Keratinocyte (primary cell): ENCODE data around the gene FAN1. TPM values are rescaled to one million over a fixed set of nuclear protein-coding genes. Genes with fewer than 3 reads are reported as not detected.

Experiments
- DNase-seq: peaks from one replicate; pipeline ENCODE4 v3.0.0-alpha.2; 2011; ENCODE audit warnings: low read depth, missing footprints, low spot score
- FAIRE-seq: peaks from 2 replicates; lab custom pipeline; 2011; peaks lifted over from hg19 to GRCh38; lab: Jason Lieb, UNC
- H2AFZ ChIP-seq: 2 replicates; pipeline ENCODE4 v1.6.0; 2012; ENCODE audit warnings: low read length, control low read depth, inconsistent platforms; ENCODE audit not compliant: control insufficient read depth
- H3K27ac ChIP-seq: 2 replicates; pipeline ENCODE4 v1.5.1; 2011; ENCODE audit warnings: low read length; ENCODE audit not compliant: control insufficient read depth, insufficient read depth
- H3K27me3 ChIP-seq: 3 replicates; pipeline ENCODE4 v1.6.0; 2011; ENCODE audit warnings: low read length; ENCODE audit not compliant: control insufficient read depth, insufficient read depth; ENCODE audit errors: extremely low read depth
- H3K36me3 ChIP-seq, 2 experiments: 2 replicates in 1 of 2; 3 replicates in 1 of 2; pipeline ENCODE4 v1.5.1; 2011; ENCODE audit warnings: low read length in 2 of 2, mild to moderate bottlenecking in 1 of 2; ENCODE audit not compliant: control insufficient read depth in 2 of 2, insufficient read depth in 2 of 2; ENCODE audit errors: extremely low read depth in 1 of 2
- H3K4me1 ChIP-seq: 3 replicates; pipeline ENCODE4 v1.5.1; 2011; ENCODE audit warnings: low read length; ENCODE audit not compliant: control insufficient read depth, insufficient read depth; ENCODE audit errors: extremely low read depth
- H3K4me2 ChIP-seq: 3 replicates; pipeline ENCODE4 v1.6.0; 2011; ENCODE audit warnings: low read depth, low read length; ENCODE audit not compliant: control insufficient read depth, insufficient read depth; ENCODE audit errors: extremely low read depth
- H3K4me3 ChIP-seq, 3 experiments: fragments of 200-600 bp in 1 of 3; sonication (generic) in 1 of 3; 2 replicates in 2 of 3; 3 replicates in 1 of 3; pipeline ENCODE4 v1.5.1; 2011 to 2016; ENCODE audit warnings: low read length in 3 of 3, mild to moderate bottlenecking in 3 of 3, control low read depth in 2 of 3, inconsistent platforms in 1 of 3, low read depth in 1 of 3, mixed read lengths in 1 of 3, mixed run types in 1 of 3, moderate library complexity in 1 of 3; ENCODE audit not compliant: control insufficient read depth in 2 of 3, insufficient read depth in 2 of 3; ENCODE audit errors: extremely low read depth in 1 of 3
- H3K79me2 ChIP-seq: 2 replicates; pipeline ENCODE4 v1.6.0; 2012; ENCODE audit warnings: low read length; ENCODE audit not compliant: control insufficient read depth, insufficient read depth
- H3K9ac ChIP-seq: 3 replicates; pipeline ENCODE4 v1.6.0; 2011; ENCODE audit warnings: low read length; ENCODE audit not compliant: control insufficient read depth, insufficient read depth; ENCODE audit errors: extremely low read depth
- H3K9me1 ChIP-seq: 3 replicates; pipeline ENCODE4 v1.6.0; 2011; ENCODE audit warnings: low read length; ENCODE audit not compliant: control insufficient read depth, insufficient read depth; ENCODE audit errors: extremely low read depth
- H3K9me3 ChIP-seq: 2 replicates; pipeline ENCODE4 v1.5.1; 2012; ENCODE audit warnings: low read depth, low read length; ENCODE audit not compliant: control insufficient read depth
- H4K20me1 ChIP-seq: 3 replicates; pipeline ENCODE4 v1.6.0; 2011; ENCODE audit warnings: low read length; ENCODE audit not compliant: control insufficient read depth, insufficient read depth; ENCODE audit errors: extremely low read depth
- CTCF ChIP-seq, 3 experiments: IDR thresholded peaks in 1 of 3; conservative IDR thresholded peaks in 1 of 3; optimal IDR thresholded peaks in 1 of 3; 2 replicates in 2 of 3; 3 replicates in 1 of 3; pipeline versions ENCODE3 to v1.5.1; 2011; ENCODE audit warnings: low read length in 3 of 3, mild to moderate bottlenecking in 3 of 3, moderate library complexity in 2 of 3, control low read depth in 1 of 3, inconsistent platforms in 1 of 3; ENCODE audit not compliant: insufficient read depth in 2 of 3; ENCODE audit errors: extremely low read depth in 1 of 3
- EZH2 ChIP-seq: IDR thresholded peaks from one replicate; pipeline ENCODE4 v1.6.1; 2012; ENCODE audit warnings: inconsistent platforms, mild to moderate bottlenecking, low read length, moderate library complexity
- dilution Hi-C: fragments of 300-500 bp; cut with MboI; formaldehyde crosslinking; loops from one replicate; pipeline ENCODE4 v1.7.0; 2020; ENCODE audit warnings: low sequenced_read_pairs; ENCODE audit not compliant: extremely low pct_ligation_motif_present
- polyA plus RNA-seq, 5 experiments: library from polyadenylated mRNA; depleted of rRNA in 3 of 5; stranded (reverse) in 3 of 5; stranded (forward) in 1 of 5; unstranded in 1 of 5; fragments of >200 nt; gene quantifications; 1 replicate in 1 of 5; 2 replicates in 3 of 5; 3 replicates in 1 of 5; pipeline versions ENCODE4 v1.2.1 to v1.2.3, GENCODE V29; 2011 to 2012; ENCODE audit warnings: missing spikeins in 2 of 5, low read depth in 1 of 5, low replicate concordance in 1 of 5

FAN1 gene
- polyA plus RNA-seq, 1 donor (not counting 4 experiments of a cell fraction or from before 2014, with no cell fraction given) = 17.2 TPM

- Histone ChIP-seq H3K36me3 (no peaks in the 10 kb centered on the region), H3K4me1 (no peaks in the 10 kb centered on the region), H3K27ac (no peak overlapping the region), H3K79me2 (no peaks in the 10 kb centered on the region), H3K4me3 (no peak overlapping the region), H3K4me2 (no peak overlapping the region), H3K27me3 (no peaks in the 10 kb centered on the region), H3K9me3 (no peaks in the 10 kb centered on the region), H4K20me1 (no peaks in the 10 kb centered on the region), H2AFZ (no peak overlapping the region), H3K9me1 (no peaks in the 10 kb centered on the region), H3K9ac (no peak overlapping the region)
- dilution Hi-C loops = no loop called here
- TF ChIP-seq CTCF (optimal IDR thresholded peaks at IDR 0.05 in 1 of 3, IDR thresholded peaks at IDR 0.05 in 1 of 3, conservative IDR thresholded peaks at IDR 0.05 in 1 of 3; ENCODE audit: extremely low read depth in 1 of 3, insufficient read depth in 2 of 3, low read length in 3 of 3) (no peak), EZH2 (no peak)
- FAIRE-seq (no peak), DNase-seq (no peak)
These were observed 38.5 kb upstream of the FAN1 start for GRCh38 chr15:30865257-30865656.

- Histone ChIP-seq H2AFZ (no peak overlapping the region), H3K9ac (no peak overlapping the region), H3K27me3 (no peaks in the 10 kb centered on the region), H3K79me2 (no peaks in the 10 kb centered on the region), H3K4me2 (no peak overlapping the region), H3K36me3 (no peaks in the 10 kb centered on the region), H3K4me1 (no peaks in the 10 kb centered on the region), H3K27ac (no peak overlapping the region), H3K9me1 (no peaks in the 10 kb centered on the region), H4K20me1 (no peaks in the 10 kb centered on the region), H3K4me3 (no peak overlapping the region), H3K9me3 (no peaks in the 10 kb centered on the region)
- TF ChIP-seq EZH2 = no peak
- no peak for TF ChIP-seq CTCF (optimal IDR thresholded peaks at IDR 0.05 in 1 of 3, IDR thresholded peaks at IDR 0.05 in 1 of 3, conservative IDR thresholded peaks at IDR 0.05 in 1 of 3; ENCODE audit: extremely low read depth in 1 of 3, insufficient read depth in 2 of 3, low read length in 3 of 3)
- FAIRE-seq (no peak), DNase-seq (no peak)
- dilution Hi-C loops = no loop called here
These were observed 33.0 kb upstream of the FAN1 start for GRCh38 chr15:30870681-30871080.
